Measurements from ENCODE around the gene TRAT1.

TRAT1 gene

DNA sequence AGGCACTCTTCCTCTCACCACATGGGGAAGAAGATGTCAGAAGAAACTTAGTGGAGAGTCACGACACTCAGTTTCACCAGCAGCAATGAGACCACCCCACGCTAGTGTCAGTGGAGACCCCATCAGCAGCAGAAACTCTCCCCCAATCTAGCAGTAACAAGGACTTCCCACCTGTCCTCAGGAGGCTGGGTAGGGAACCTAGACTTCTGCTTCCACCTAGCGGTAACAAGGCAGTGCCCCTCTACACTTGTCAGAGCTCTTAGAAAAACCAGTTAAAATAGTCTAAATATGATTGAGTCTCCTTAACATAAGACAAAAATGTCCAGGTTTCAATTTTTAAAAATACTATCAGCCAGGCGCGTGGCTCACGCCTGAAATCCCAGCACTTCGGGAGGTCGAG is 57.3 kb downstream of the TRAT1 start:
- H3K4me2 ChIP-seq: no peak overlapping the region
- H2AFZ ChIP-seq (ENCODE audit: low read depth): no peak overlapping the region
- no peak overlapping the region for H3K9ac ChIP-seq
- no peak overlapping the region for H3K4me3 ChIP-seq (IDR thresholded peaks at IDR 0.05; ENCODE audit: insufficient read depth, low read depth, low read length)
- TF ChIP-seq, protein P1, sequence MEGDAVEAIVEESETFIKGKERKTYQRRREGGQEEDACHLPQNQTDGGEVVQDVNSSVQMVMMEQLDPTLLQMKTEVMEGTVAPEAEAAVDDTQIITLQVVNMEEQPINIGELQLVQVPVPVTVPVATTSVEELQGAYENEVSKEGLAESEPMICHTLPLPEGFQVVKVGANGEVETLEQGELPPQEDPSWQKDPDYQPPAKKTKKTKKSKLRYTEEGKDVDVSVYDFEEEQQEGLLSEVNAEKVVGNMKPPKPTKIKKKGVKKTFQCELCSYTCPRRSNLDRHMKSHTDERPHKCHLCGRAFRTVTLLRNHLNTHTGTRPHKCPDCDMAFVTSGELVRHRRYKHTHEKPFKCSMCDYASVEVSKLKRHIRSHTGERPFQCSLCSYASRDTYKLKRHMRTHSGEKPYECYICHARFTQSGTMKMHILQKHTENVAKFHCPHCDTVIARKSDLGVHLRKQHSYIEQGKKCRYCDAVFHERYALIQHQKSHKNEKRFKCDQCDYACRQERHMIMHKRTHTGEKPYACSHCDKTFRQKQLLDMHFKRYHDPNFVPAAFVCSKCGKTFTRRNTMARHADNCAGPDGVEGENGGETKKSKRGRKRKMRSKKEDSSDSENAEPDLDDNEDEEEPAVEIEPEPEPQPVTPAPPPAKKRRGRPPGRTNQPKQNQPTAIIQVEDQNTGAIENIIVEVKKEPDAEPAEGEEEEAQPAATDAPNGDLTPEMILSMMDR (conservative IDR thresholded peaks at IDR 0.05; ENCODE audit: low read depth, low read length): no peak
- H3K4me1 ChIP-seq (ENCODE audit: low read depth, poor library complexity, severe bottlenecking): no peaks in the 10 kb centered on the region
- no peaks in the 10 kb centered on the region for H3K27me3 ChIP-seq (ENCODE audit: insufficient read depth, low read depth)
- no peaks in the 10 kb centered on the region for H3K79me2 ChIP-seq (ENCODE audit: insufficient read depth, low read depth)
- no peak overlapping the region for H3K27ac ChIP-seq
- H4K20me1 ChIP-seq (ENCODE audit: insufficient read depth): no peaks in the 10 kb centered on the region
- H3K36me3 ChIP-seq (ENCODE audit: insufficient read depth): no peaks in the 10 kb centered on the region

DNA sequence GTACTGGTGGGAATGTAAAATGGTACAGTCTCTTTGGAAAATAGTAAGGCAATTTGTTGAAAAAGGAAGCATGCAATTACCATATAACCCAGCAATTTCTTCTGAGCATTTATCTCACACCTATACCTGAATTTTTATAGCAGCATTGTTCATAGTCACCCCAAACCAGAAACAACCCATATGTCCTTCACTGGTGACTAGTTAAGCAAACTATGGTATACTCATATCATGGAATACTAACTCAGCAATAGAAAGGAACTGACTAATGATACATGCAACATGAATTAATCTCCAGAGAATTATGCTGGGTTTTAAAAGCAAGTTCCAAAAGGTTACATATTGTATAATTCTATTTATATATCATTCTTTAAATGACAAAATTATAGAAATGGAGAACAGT is 60.2 kb downstream of the TRAT1 start:
- Histone ChIP-seq H3K4me3 (IDR thresholded peaks at IDR 0.05; ENCODE audit: insufficient read depth, low read depth, low read length) (no peak overlapping the region), H3K4me2 (no peak overlapping the region), H2AFZ (ENCODE audit: low read depth) (no peak overlapping the region), H3K27ac (no peak overlapping the region), H4K20me1 (ENCODE audit: insufficient read depth) (no peaks in the 10 kb centered on the region), H3K9ac (no peak overlapping the region), H3K27me3 (ENCODE audit: insufficient read depth, low read depth) (no peaks in the 10 kb centered on the region), H3K4me1 (ENCODE audit: low read depth, poor library complexity, severe bottlenecking) (no peaks in the 10 kb centered on the region), H3K79me2 (ENCODE audit: insufficient read depth, low read depth) (no peaks in the 10 kb centered on the region), H3K36me3 (ENCODE audit: insufficient read depth) (no peaks in the 10 kb centered on the region)
- TF ChIP-seq, protein P1 (conservative IDR thresholded peaks at IDR 0.05; ENCODE audit: low read depth, low read length): no peak

GRCh38 chr3:108883373-108883772 is 60.8 kb downstream of the TRAT1 start:
- Histone ChIP-seq H3K79me2 (ENCODE audit: insufficient read depth, low read depth) (no peaks in the 10 kb centered on the region), H3K27ac (no peak overlapping the region), H3K9ac (no peak overlapping the region), H3K4me2 (no peak overlapping the region), H3K36me3 (ENCODE audit: insufficient read depth) (no peaks in the 10 kb centered on the region), H2AFZ (ENCODE audit: low read depth) (no peak overlapping the region), H3K27me3 (ENCODE audit: insufficient read depth, low read depth) (no peaks in the 10 kb centered on the region), H3K4me1 (ENCODE audit: low read depth, poor library complexity, severe bottlenecking) (no peaks in the 10 kb centered on the region), H3K4me3 (IDR thresholded peaks at IDR 0.05; ENCODE audit: insufficient read depth, low read depth, low read length) (no peak overlapping the region), H4K20me1 (ENCODE audit: insufficient read depth) (no peaks in the 10 kb centered on the region)
- TF ChIP-seq, protein P1 (conservative IDR thresholded peaks at IDR 0.05; ENCODE audit: low read depth, low read length): no peak

DNA sequence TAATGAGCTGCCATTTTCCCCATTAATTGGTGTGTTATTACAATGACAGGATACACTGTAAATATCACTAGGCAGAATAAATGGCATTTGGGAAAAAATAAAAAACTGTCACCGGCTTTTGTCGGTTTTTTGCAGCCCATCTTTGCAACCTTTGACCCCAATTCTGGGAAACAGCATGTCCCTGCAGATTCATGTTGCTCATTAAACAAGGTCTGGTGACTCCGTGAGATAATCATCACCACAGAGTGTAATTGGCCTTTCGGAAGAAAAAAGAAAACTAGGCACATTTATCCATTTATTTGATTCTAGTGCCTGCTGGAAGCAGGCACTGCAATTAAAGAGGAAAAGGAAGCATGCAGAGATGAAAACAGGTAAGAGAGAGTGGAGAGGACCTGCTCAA is 64.5 kb downstream of the TRAT1 start:
- H3K27me3 ChIP-seq (ENCODE audit: insufficient read depth, low read depth): no peaks in the 10 kb centered on the region

More for the DNA sequence above, 64.5 kb downstream of the TRAT1 start:
- Histone ChIP-seq H3K79me2 (ENCODE audit: insufficient read depth, low read depth) (no peaks in the 10 kb centered on the region), H3K4me1 (ENCODE audit: low read depth, poor library complexity, severe bottlenecking) (no peaks in the 10 kb centered on the region), H3K27ac (no peak overlapping the region), H3K36me3 (ENCODE audit: insufficient read depth) (no peaks in the 10 kb centered on the region), H3K4me3 (IDR thresholded peaks at IDR 0.05; ENCODE audit: insufficient read depth, low read depth, low read length) (no peak overlapping the region), H3K9ac (no peak overlapping the region), H4K20me1 (ENCODE audit: insufficient read depth) (no peaks in the 10 kb centered on the region), H3K4me2 (no peak overlapping the region), H2AFZ (ENCODE audit: low read depth) (no peak overlapping the region)
- TF ChIP-seq, protein P1 (conservative IDR thresholded peaks at IDR 0.05; ENCODE audit: low read depth, low read length): no peak

All from KMS-11 (cell line).